Thoracic aorta (tissue), 2 donors: ENCODE measurements around the gene PHAF1. TPM values are rescaled to one million over a fixed set of nuclear protein-coding genes. Genes with fewer than 3 reads are reported as not detected.

ENCODE experiments used
- ATAC-seq: fragments of 150-250 bp; one replicate; pipeline ENCODE4 v1.8.0; 2017; ENCODE audit warnings: low read depth; ENCODE audit not compliant: insufficient number of reproducible peaks, low FRiP score
- DNase-seq: peaks from one replicate; pipeline ENCODE4 v3.0.0-alpha.2; 2020; ENCODE audit warnings: low spot score
- H3K27ac ChIP-seq, 2 donors: fragments of 200-600 bp; sonication (generic); 1 replicate in 1 of 2; 2 replicates in 1 of 2; pipeline ENCODE4 v1.5.1; 2016; ENCODE audit warnings: mild to moderate bottlenecking in 2 of 2, moderate library complexity in 2 of 2
- H3K27me3 ChIP-seq: fragments of 200-600 bp; sonication (generic); replicated peaks from 2 replicates; pipeline ENCODE4 v1.6.0; 2016; ENCODE audit warnings: mild to moderate bottlenecking; ENCODE audit not compliant: insufficient read depth
- H3K36me3 ChIP-seq: fragments of 200-600 bp; sonication (generic); one replicate; pipeline ENCODE4 v1.5.1; 2016
- H3K4me1 ChIP-seq, 2 donors: fragments of 200-600 bp; sonication (generic); 1 replicate in 1 of 2; 2 replicates in 1 of 2; pipeline versions ENCODE4 v1.5.1 to v1.6.0; 2016; ENCODE audit warnings: low read depth in 2 of 2, mild to moderate bottlenecking in 1 of 2; ENCODE audit not compliant: control insufficient read depth in 1 of 2
- H3K4me3 ChIP-seq: fragments of 200-600 bp; sonication (generic); 2 replicates; pipeline ENCODE4 v1.5.1; 2016; ENCODE audit warnings: mild to moderate bottlenecking
- H3K9me3 ChIP-seq: fragments of 200-600 bp; sonication (generic); 2 replicates; pipeline ENCODE4 v1.5.1; 2016
- CTCF ChIP-seq: fragments of 200-600 bp; sonication (generic); IDR thresholded peaks from one replicate; pipeline ENCODE4 v1.5.1; 2019; ENCODE audit warnings: antibody characterized with exemption
- total RNA-seq, 2 donors: library from RNA; depleted of rRNA; stranded (reverse); fragments of >200 nt; gene quantifications; one replicate each; pipeline versions ENCODE4 v1.1.0 to v1.2.3, GENCODE V29; 2016

Gene PHAF1
- total RNA-seq, 2 donors from 2014 or later, result 15.6 to 27.2 TPM

GRCh38 chr16:67146523-67147357 lies 37.0 kb downstream of the PHAF1 start:
- DNase-seq (no peak), ATAC-seq (no peak)
- TF ChIP-seq CTCF, result no peak
- Histone ChIP-seq H3K4me3 (no peak overlapping the region), H3K9me3 (no peaks in the 10 kb centered on the region), H3K36me3 (peaks cover 39% of the 10 kb centered on the region), H3K27me3 (no peaks in the 10 kb centered on the region), H3K27ac (no peak overlapping the region), H3K4me1 (peaks cover 0 to 7% of the 10 kb centered on the region in 2 donors)

- DNase-seq (no peak), ATAC-seq (no peak)
- peaks cover 0 to 7% of the 10 kb centered on the region in 2 donors for H3K4me1 ChIP-seq
- no peak overlapping the region for H3K27ac ChIP-seq
- no peak overlapping the region for H3K4me3 ChIP-seq
- TF ChIP-seq CTCF, result no peak
- H3K9me3 ChIP-seq, result no peaks in the 10 kb centered on the region
- peaks cover 30% of the 10 kb centered on the region for H3K36me3 ChIP-seq
- H3K27me3 ChIP-seq, result no peaks in the 10 kb centered on the region
Observed at GRCh38 chr16:67147437-67148140, 37.8 kb downstream of the PHAF1 start.

GRCh38 chr16:67148221-67148620 lies 38.5 kb downstream of the PHAF1 start:
- ATAC-seq (no peak), DNase-seq (no peak)
- no peaks in the 10 kb centered on the region for H3K9me3 ChIP-seq
- no peak for TF ChIP-seq CTCF
- H3K4me1 ChIP-seq, result peaks cover 0 to 7% of the 10 kb centered on the region in 2 donors
- H3K27ac ChIP-seq, result no peak overlapping the region
- H3K36me3 ChIP-seq, result peaks cover 27% of the 10 kb centered on the region
- H3K27me3 ChIP-seq, result no peaks in the 10 kb centered on the region
- no peak overlapping the region for H3K4me3 ChIP-seq

GRCh38 chr16:67148656-67149275 lies 39.0 kb downstream of the PHAF1 start:
- Histone ChIP-seq H3K9me3 (no peaks in the 10 kb centered on the region), H3K4me3 (no peak overlapping the region), H3K36me3 (peaks cover 23% of the 10 kb centered on the region), H3K4me1 (peaks cover 0 to 7% of the 10 kb centered on the region in 2 donors), H3K27ac (no peak overlapping the region), H3K27me3 (no peaks in the 10 kb centered on the region)
- no peak for ATAC-seq
- no peak for TF ChIP-seq CTCF
- DNase-seq, result no peak
